LNCAP (cell line): ENCODE measurements around the gene CAPN3.

Experiments
- CTCF ChIP-seq: fragments of 450-650 bp; IDR thresholded peaks from 2 replicates; pipeline ENCODE4 v1.5.1; 2017; ENCODE audit warnings: mild to moderate bottlenecking

CAPN3 gene

GRCh38 chr15:42359249-42359648 is at the start of gene CAPN3:
Gene CAPN3 (plus strand): TSS chr15:42359501. CDS start chr15:42359806, 305 bp downstream.
- no peak for TF ChIP-seq CTCF

DNA sequence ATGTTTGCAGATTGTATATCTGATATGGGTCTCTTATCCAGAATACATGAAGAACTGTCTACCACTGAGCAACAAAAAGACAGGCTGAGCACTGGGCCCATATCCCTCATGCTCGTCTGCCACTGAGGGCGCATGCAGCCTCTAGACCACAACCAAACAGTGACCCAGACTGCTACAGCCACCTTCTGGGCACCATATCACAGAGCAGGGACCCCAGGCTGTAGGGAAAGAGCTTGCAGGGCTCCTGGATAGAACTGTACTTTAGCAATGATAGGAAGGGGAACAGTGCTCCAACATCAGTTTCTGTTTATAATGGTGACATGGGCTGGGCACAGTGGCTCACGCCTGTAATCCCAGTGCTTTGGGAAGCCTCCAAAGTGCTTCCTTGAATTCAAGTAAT is 45.8 kb upstream of the CAPN3 start:
- TF ChIP-seq CTCF: no peak

- no peak for TF ChIP-seq CTCF
Observed at GRCh38 chr15:42314818-42315217, 44.5 kb upstream of the CAPN3 start.

GRCh38 chr15:42315521-42315920 is 43.8 kb upstream of the CAPN3 start:
- TF ChIP-seq CTCF: no peak

DNA sequence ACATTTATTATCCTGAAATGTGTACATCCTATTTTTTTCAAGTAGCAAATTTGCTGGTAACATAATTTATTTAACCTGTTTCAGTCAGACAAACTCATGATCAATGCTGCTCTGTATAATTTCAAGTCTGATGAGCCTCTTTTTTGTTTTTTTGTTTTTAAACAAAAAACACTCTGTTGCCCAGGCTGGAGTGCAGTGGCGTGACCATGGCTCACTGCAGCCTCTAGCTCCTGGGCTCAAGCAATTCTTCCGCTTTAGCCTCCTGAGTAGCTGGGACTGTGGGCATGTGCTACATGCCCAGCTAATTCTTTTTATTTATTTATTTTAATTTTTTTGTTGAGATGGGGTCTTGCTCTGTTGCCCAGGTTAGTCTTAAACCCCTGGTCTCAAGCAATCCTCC is 40.1 kb upstream of the CAPN3 start:
- no peak for TF ChIP-seq CTCF

- no peak for TF ChIP-seq CTCF
Observed at GRCh38 chr15:42324308-42324707, 35.0 kb upstream of the CAPN3 start.

- no peak for TF ChIP-seq CTCF
Observed at GRCh38 chr15:42329161-42329560, 30.1 kb upstream of the CAPN3 start.

DNA sequence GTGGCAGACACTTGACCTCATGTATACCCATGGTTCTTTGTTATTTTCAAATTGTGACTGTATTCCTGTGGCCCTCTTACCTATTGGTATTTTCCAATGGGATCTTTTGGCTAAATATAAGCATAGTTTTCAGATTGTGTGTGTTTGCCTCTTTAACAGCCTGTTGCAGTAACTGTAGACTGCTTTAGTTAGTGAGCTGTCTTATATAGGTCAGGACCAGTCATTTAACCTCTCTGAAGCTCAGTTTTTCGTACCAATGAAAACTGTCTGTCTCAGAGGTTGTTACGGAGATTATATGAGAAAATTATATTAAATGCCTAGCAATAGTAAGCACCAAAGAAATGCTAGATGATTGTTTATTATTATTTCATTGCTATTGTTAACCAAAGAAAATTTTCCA is 29.3 kb upstream of the CAPN3 start:
- TF ChIP-seq CTCF: no peak
